GM18861 (cell line): ENCODE measurements around the gene DDR2.

Experiments used
- ATAC-seq: cut with Tn5 transposase; IDR thresholded peaks from one replicate; pipeline ENCODE4 v1.9.1; 2021; ENCODE audit not compliant: unreplicated experiment

The DDR2 gene

DNA sequence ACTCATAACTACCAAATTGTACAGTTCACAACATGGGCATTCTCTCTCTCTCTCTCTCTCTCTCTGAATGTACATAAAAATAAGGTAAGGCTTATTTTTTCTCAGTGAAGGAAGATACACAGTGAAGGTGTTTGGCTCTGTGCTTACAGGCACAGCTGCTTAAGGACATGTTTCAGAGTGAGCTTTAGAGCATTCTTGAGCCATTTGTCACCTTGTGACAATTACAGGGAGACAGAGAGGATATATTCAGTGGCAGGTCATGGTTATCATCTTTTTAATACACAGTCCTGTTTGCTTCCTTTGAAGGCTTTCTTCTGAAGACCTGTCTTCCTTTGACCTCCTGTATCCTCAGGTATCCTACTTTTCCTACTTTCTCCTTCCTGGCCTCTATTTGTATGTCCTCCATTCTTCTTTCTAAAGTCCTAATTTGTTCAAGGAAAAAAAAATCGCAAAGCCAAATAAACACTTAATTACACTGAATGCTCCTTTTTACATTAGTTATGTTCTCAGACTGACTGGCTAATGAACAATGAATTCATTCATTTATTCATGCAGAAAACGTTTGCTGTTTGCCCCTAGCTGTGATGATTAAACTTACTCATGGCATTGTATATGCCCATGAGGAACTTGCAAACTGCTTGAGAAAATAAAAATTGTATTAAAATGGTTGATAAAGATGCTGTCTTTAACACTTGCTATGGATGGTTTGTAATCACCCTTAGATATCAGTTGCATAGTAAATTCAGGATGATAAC is 191.7 kb downstream of the DDR2 start:
- ATAC-seq = no peak

DNA sequence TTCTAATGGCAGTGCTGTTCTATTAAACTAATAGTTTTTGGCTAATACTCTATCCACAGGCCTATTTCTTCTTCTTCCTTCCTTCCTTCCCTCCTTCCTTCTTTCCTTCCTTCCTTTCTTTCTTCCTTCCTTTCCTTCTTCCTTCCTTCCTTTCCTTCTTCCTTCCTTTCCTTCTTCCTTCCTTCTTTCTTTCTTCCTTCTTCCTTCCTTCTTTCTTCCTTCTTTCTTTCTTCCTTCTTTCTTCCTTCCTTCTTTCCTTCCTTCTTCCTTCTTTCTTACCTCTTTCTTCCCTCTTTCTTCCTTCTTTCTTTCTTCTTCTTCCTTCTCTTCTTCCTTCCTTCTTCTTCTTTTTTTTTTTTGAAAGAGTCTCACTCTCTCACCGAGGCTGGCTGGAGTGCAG is 197.0 kb downstream of the DDR2 start:
- no peak for ATAC-seq

DNA sequence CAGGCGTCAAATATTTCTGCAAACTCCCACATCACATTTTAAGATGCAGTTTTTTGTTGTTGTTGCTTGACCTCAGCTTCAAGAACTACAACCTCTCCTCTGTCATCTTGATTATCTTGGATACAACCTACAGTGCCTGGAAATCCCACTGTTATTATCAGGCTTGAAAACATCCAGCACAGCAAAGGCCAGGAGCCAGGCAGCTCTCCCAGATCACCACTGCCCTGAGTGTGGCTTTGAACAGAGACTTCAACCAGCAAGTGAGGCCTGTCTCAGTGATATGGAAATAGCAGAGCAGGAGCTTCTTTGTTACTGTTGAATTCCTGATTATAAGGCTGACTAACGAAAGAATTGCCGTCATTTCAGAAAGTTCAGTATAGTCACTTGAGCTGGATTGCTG is 200.2 kb downstream of the DDR2 start:
- no peak for ATAC-seq

DNA sequence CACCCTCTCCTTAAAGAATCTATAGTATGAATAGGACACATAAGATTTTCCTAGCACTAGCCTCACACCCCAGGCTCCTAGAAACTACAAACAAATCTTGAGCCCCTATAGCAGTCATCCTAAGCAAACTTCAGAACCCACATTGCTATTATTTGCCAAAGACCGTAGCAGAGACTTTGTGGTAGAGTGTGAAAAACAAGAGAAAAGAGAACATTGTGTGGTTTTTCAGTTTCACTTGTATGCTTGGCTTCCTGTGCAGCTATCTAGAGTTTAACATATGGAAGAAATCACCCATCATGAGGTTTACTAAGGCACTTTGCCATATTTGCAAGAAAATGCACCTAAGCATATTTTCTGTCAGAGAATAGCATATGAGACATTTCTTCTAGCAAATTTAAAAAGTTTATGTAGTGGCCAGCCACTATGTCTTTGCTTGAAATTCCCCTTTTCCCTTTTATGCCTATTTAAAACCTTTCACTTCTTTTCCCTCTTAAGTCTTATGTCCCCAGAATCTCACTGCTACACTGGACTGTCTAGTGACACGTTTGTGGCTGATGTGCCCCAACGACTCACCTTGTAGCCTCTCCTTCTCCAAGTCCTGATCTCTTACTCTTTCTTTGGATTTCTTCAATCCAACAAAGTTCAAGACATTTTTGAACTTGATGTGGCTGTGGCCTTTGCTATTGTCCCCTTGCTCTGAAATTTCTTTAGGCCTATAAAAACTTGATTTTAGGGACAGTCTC is 203.1 kb downstream of the DDR2 start:
- ATAC-seq = peak; percentile 92
